IMR-90 (cell line): ENCODE data around the gene UBXN6. TPM values are rescaled to one million over a fixed set of nuclear protein-coding genes. Genes with fewer than 3 reads are reported as not detected.

ENCODE experiments used
- ATAC-seq: fragments of 200-7000 bp; cut with Tn5 transposase; 2 replicates; pipeline ENCODE4 v1.9.1; 2020; ENCODE audit warnings: low read depth, mild to moderate bottlenecking, moderate library complexity
- Bru-seq: library from RNA; stranded (reverse); fragments of 400-500 nt; gene quantifications from one replicate; lab custom pipeline; 2021; lab: Mats Ljungman, UMichigan
- BruChase-seq, 2 experiments: library from RNA; stranded (reverse); fragments of 400-500 nt; gene quantifications; one replicate each; lab custom pipeline; 2021; lab: Mats Ljungman, UMichigan
- BruUV-seq: library from RNA; stranded (reverse); fragments of 400-500 nt; replicated peaks from 2 replicates; lab custom pipeline; 2021; lab: Mats Ljungman, UMichigan
- CTCF ChIA-PET: fragments of 300-600 bp; formaldehyde crosslinking; extraction: SDS; loops from one replicate; lab custom pipeline; 2021; ENCODE audit warnings: antibody characterized with exemption; lab: Yijun Ruan, JAX
- POLR2A ChIA-PET: fragments of 300-600 bp; sonication (Branson Sonifier 250); formaldehyde crosslinking; loops from one replicate; lab custom pipeline; 2022; ENCODE audit warnings: antibody characterized with exemption; ENCODE audit not compliant: unreplicated experiment; lab: Charles Lee
- DNase-seq: peaks from one replicate; pipeline ENCODE4 v3.0.0; 2013
- H2AFZ ChIP-seq: replicated peaks from 2 replicates; pipeline ENCODE3; 2013; ENCODE audit warnings: low read length, mild to moderate bottlenecking; ENCODE audit not compliant: poor library complexity
- H2AK5ac ChIP-seq: 2 replicates; pipeline ENCODE4 v1.6.1; 2013; ENCODE audit warnings: low read depth, low read length, inconsistent platforms
- H2AK9ac ChIP-seq: replicated peaks from 2 replicates; pipeline ENCODE3; 2013; ENCODE audit warnings: mild to moderate bottlenecking, low read depth, low read length, moderate library complexity; ENCODE audit not compliant: poor library complexity
- H2BK120ac ChIP-seq: 2 replicates; pipeline ENCODE4 v1.6.1; 2013; ENCODE audit warnings: low read depth, low read length, inconsistent platforms
- H2BK15ac ChIP-seq: 3 replicates; pipeline ENCODE4 v1.6.1; 2013; ENCODE audit warnings: low read depth, low read length, inconsistent platforms
- H2BK20ac ChIP-seq: 2 replicates; pipeline ENCODE4 v1.6.1; 2013; ENCODE audit warnings: low read depth, mild to moderate bottlenecking, inconsistent platforms, low read length, moderate library complexity
- H2BK5ac ChIP-seq: 2 replicates; pipeline ENCODE4 v1.6.1; 2013; ENCODE audit warnings: mild to moderate bottlenecking, low read depth, low read length, inconsistent platforms; ENCODE audit not compliant: poor library complexity, severe bottlenecking
- H3K14ac ChIP-seq: replicated peaks from 2 replicates; pipeline ENCODE4 v1.6.1; 2013; ENCODE audit warnings: low read depth, low read length, inconsistent platforms
- H3K18ac ChIP-seq: 2 replicates; pipeline ENCODE4 v1.6.1; 2013; ENCODE audit warnings: low read depth, low read length, control low read depth
- H3K23ac ChIP-seq: 2 replicates; pipeline ENCODE4 v1.6.1; 2013; ENCODE audit warnings: low read depth, low read length, inconsistent platforms
- H3K27ac ChIP-seq: 2 replicates; pipeline ENCODE4 v1.5.1; 2013; ENCODE audit warnings: mild to moderate bottlenecking, control low read depth, low read length; ENCODE audit not compliant: insufficient read depth
- H3K27me3 ChIP-seq: 2 replicates; pipeline ENCODE4 v1.6.1; 2013; ENCODE audit warnings: low read length; ENCODE audit not compliant: control insufficient read depth, insufficient read depth
- H3K36me3 ChIP-seq: 2 replicates; pipeline ENCODE4 v1.6.1; 2013; ENCODE audit warnings: low read length, mixed read lengths; ENCODE audit not compliant: control insufficient read depth, insufficient read depth
- H3K4ac ChIP-seq: 2 replicates; pipeline ENCODE4 v1.6.1; 2013; ENCODE audit warnings: low read depth, low read length, inconsistent platforms
- H3K4me1 ChIP-seq: 2 replicates; pipeline ENCODE4 v1.6.1; 2013; ENCODE audit warnings: low read length, mixed read lengths; ENCODE audit not compliant: control insufficient read depth, insufficient read depth
- H3K4me2 ChIP-seq: 2 replicates; pipeline ENCODE4 v1.6.1; 2013; ENCODE audit warnings: low read depth, mild to moderate bottlenecking, control low read depth, low read length, moderate library complexity
- H3K4me3 ChIP-seq: 2 replicates; pipeline ENCODE4 v1.5.1; 2013; ENCODE audit warnings: low read depth, mild to moderate bottlenecking, control low read depth, low read length, moderate library complexity; ENCODE audit not compliant: insufficient read depth
- H3K56ac ChIP-seq: 2 replicates; pipeline ENCODE4 v1.6.1; 2013; ENCODE audit warnings: low read length, inconsistent platforms; ENCODE audit not compliant: insufficient read depth; ENCODE audit errors: extremely low read depth
- H3K79me1 ChIP-seq, 2 experiments: 2 replicates each; pipeline ENCODE4 v1.6.1; 2013; ENCODE audit warnings: low read length in 2 of 2, inconsistent platforms in 1 of 2, low read depth in 1 of 2
- H3K9ac ChIP-seq: 2 replicates; pipeline ENCODE4 v1.6.1; 2013; ENCODE audit warnings: low read depth, low read length, control low read depth
- H3K9me1 ChIP-seq: 2 replicates; pipeline ENCODE4 v1.6.1; 2013; ENCODE audit warnings: low read length, inconsistent platforms; ENCODE audit not compliant: insufficient read depth
- H3K9me3 ChIP-seq: 2 replicates; pipeline ENCODE4 v1.6.1; 2013; ENCODE audit warnings: low read length; ENCODE audit not compliant: control insufficient read depth, insufficient read depth
- H4K20me1 ChIP-seq: 2 replicates; pipeline ENCODE4 v1.6.1; 2013; ENCODE audit warnings: low read length, inconsistent platforms; ENCODE audit not compliant: insufficient read depth
- H4K5ac ChIP-seq: 2 replicates; pipeline ENCODE4 v1.6.1; 2013; ENCODE audit warnings: mild to moderate bottlenecking, low read depth, low read length, control low read depth
- H4K8ac ChIP-seq, 2 experiments: 2 replicates each; pipeline ENCODE4 v1.6.1; 2013; ENCODE audit warnings: low read depth in 2 of 2, low read length in 2 of 2, control low read depth in 1 of 2, inconsistent platforms in 1 of 2
- H4K91ac ChIP-seq: 2 replicates; pipeline ENCODE4 v1.6.1; 2013; ENCODE audit warnings: low read depth, low read length, inconsistent platforms; ENCODE audit not compliant: insufficient read depth
- BHLHE40 ChIP-seq: fragments of 150-350 bp; IDR thresholded peaks from 2 replicates; pipeline ENCODE4 v1.6.1; 2016; ENCODE audit warnings: mild to moderate bottlenecking, low read depth, low read length
- CHD1 ChIP-seq: IDR thresholded peaks from 2 replicates; pipeline ENCODE4 v1.6.1; 2012; ENCODE audit warnings: low read depth, low read length, improper control_type of control experiment
- FOS ChIP-seq: fragments of 150-350 bp; IDR thresholded peaks from 2 replicates; pipeline ENCODE4 v1.6.1; 2016; ENCODE audit warnings: low read depth, low read length
- MAFK ChIP-seq: IDR thresholded peaks from 2 replicates; pipeline ENCODE4 v1.6.1; 2012; ENCODE audit warnings: low read depth, low read length, improper control_type of control experiment
- MAZ ChIP-seq: IDR thresholded peaks from 2 replicates; pipeline ENCODE4 v1.6.1; 2012; ENCODE audit warnings: low read depth, mild to moderate bottlenecking, low read length, improper control_type of control experiment, moderate library complexity, borderline replicate concordance
- MXI1 ChIP-seq: IDR thresholded peaks from 2 replicates; pipeline ENCODE4 v1.6.1; 2012; ENCODE audit warnings: low read depth, mild to moderate bottlenecking, low read length, moderate library complexity, borderline replicate concordance
- POLR2A ChIP-seq: IDR thresholded peaks from 2 replicates; pipeline ENCODE4 v1.6.1; 2012; ENCODE audit warnings: mild to moderate bottlenecking, low read depth, low read length
- RAD21 ChIP-seq: IDR thresholded peaks from 2 replicates; pipeline ENCODE4 v1.6.1; 2012; ENCODE audit warnings: low read length, improper control_type of control experiment
- USF2 ChIP-seq: fragments of 150-350 bp; IDR thresholded peaks from 2 replicates; pipeline ENCODE4 v1.6.1; 2017; ENCODE audit warnings: mild to moderate bottlenecking, antibody characterized with exemption, low read length, low read depth
- WGBS, 2 experiments: methylation state at CpG; one replicate each; pipeline versions ENCODE4 v1.1.5 to v1.1.7; 2013; ENCODE audit warnings: missing lambda C conversion rate in 2 of 2; ENCODE audit not compliant: insufficient read length in 1 of 2; ENCODE audit errors: extremely low coverage in 2 of 2; 5-methylcytosine and 5-hydroxymethylcytosine counted together
- dilution Hi-C: fragments of 300-500 bp; cut with HindIII; formaldehyde crosslinking; loops from one replicate; pipeline ENCODE4 v1.14.3; 2018; ENCODE audit warnings: low sequenced_read_pairs; ENCODE audit not compliant: unreplicated experiment
- in situ Hi-C: fragments of 300-500 bp; cut with MboI; formaldehyde crosslinking; loops from 3 replicates; pipeline ENCODE4 v1.14.3; 2019; ENCODE audit warnings: low sequenced_read_pairs, inconsistent platforms, mixed read lengths
- intact Hi-C: fragments of 100-400 bp; cut with micrococcal nuclease; formaldehyde crosslinking; loops from 2 replicates; pipeline ENCODE4 v1.10.0; 2022
- long read RNA-seq: library from polyadenylated mRNA; unstranded; transcript quantifications from one replicate; pipeline ENCODE4 v2.0.0, GENCODE V29; 2021; ENCODE audit not compliant: unreplicated experiment
- polyA plus RNA-seq, 3 experiments: library from polyadenylated mRNA; depleted of rRNA; stranded (reverse); fragments of >200 nt; gene quantifications; 2 replicates each; pipeline ENCODE4 v1.2.3, GENCODE V29; 2012; ENCODE audit warnings: low replicate concordance in 1 of 3
- total RNA-seq: library from RNA; depleted of rRNA; stranded (reverse); fragments of >200 nt; gene quantifications from 2 replicates; pipeline ENCODE4 v1.2.3, GENCODE V29; 2012; rRNA removed

Gene UBXN6
- total RNA-seq (74.2 and 84.2 TPM in 2 replicates), polyA plus RNA-seq (2012; rRNA removed) (86.5 and 98.3 TPM in 2 replicates), Bru-seq, nascent RNA (percentile 74 among the genes with signal in this experiment), BruChase-seq, experiment 1, labeled RNA remaining after a 6-hour chase (percentile 84 among the genes with signal in this experiment), BruChase-seq, experiment 2, labeled RNA remaining after a 2-hour chase (percentile 77 among the genes with signal in this experiment)
- polyA plus RNA-seq (2012; cell fraction: cytosol; rRNA removed), result 112 and 127 TPM in 2 replicates
- polyA plus RNA-seq (2012; cell fraction: nucleus; rRNA removed; ENCODE audit: low replicate concordance), result 144 and 228 TPM in 2 replicates
- long read RNA-seq, full-length matches to known transcripts, result 69 of 130 reads
- long read RNA-seq, partial matches to known transcripts, result 29 of 130 reads
- long read RNA-seq, other reads (novel, unspliced or antisense), result 32 of 130 reads

- peak within 1 kb of the TSS; percentile 93 for H2BK5ac ChIP-seq
- peak; percentile 99 for DNase-seq
- 0% methylated on average over 17 of the region's 52 CpGs; no CpG with 5 or more reads in 1 of the 2 experiments for WGBS, 2 experiments
- H3K27me3 ChIP-seq, result no peaks in the 10 kb centered on the region
- no TSS peak for BruUV-seq
- POLR2A ChIA-PET, result no interaction called here
- peak within 1 kb of the TSS; percentile 97 for H3K4me2 ChIP-seq
- no peaks in the 10 kb centered on the region for H3K9me3 ChIP-seq
- peak within 1 kb of the TSS; percentile 99 for H3K9ac ChIP-seq
- H2AK9ac ChIP-seq, result peak within 1 kb of the TSS; percentile 99
- peaks cover 17% of the 10 kb centered on the region for H3K9me1 ChIP-seq
- H3K56ac ChIP-seq, result peak within 1 kb of the TSS; percentile 91
- peaks cover 15% of the 10 kb centered on the region for H3K36me3 ChIP-seq
- intact Hi-C loops (loop anchor here (2.0 kb wide), 1 partner anchor 55 kb away; the partner anchor contains the start of gene CHAF1A), dilution Hi-C loops (no loop called here), in situ Hi-C loops (no loop called here)
- peak within 1 kb of the TSS; percentile 97 for H4K91ac ChIP-seq
- peak within 1 kb of the TSS; percentile 98 for H3K4ac ChIP-seq
- peak within 1 kb of the TSS; percentile 99 for H4K5ac ChIP-seq
- H3K14ac ChIP-seq, result peak within 1 kb of the TSS; percentile 97
- peak within 1 kb of the TSS; percentile 99 for H2AK5ac ChIP-seq
- peaks cover 15 to 45% of the 10 kb centered on the region in 2 experiments for H3K79me1 ChIP-seq
- peaks cover 12% of the 10 kb centered on the region for H3K4me1 ChIP-seq
- peak within 1 kb of the TSS; percentile 100 for H2AFZ ChIP-seq
- H3K18ac ChIP-seq, result peak within 1 kb of the TSS; percentile 80
- H3K23ac ChIP-seq, result peak within 1 kb of the TSS; percentile 97
- peak within 1 kb of the TSS; percentile 87 for H2BK120ac ChIP-seq
- peaks cover 21% of the 10 kb centered on the region for H4K20me1 ChIP-seq
- H3K4me3 ChIP-seq, result peak within 1 kb of the TSS; percentile 97
- CTCF ChIA-PET, result no interaction called here
- H2BK20ac ChIP-seq, result peak within 1 kb of the TSS; percentile 80; the same call in 1 of the 2 replicates
- TF ChIP-seq RAD21, result no peak
- TF ChIP-seq BHLHE40, result peak; percentile 63
- TF ChIP-seq CHD1, result no peak
- TF ChIP-seq MAFK, result no peak
- TF ChIP-seq MXI1, result peak; percentile 64; the same call in 1 of the 2 replicates
- TF ChIP-seq MAZ, result no peak
- peak; percentile 2 for TF ChIP-seq POLR2A
- peak; percentile 94 for TF ChIP-seq USF2
- 0 out of 2 replicates have a peak, but pooled peaks have one; percentile 4 for TF ChIP-seq FOS
- H3K27ac ChIP-seq, result peak within 1 kb of the TSS; percentile 99
- H4K8ac ChIP-seq, result peak within 1 kb of the TSS; percentile 98
- peak within 1 kb of the TSS; percentile 88; the same call in 1 of the 3 replicates for H2BK15ac ChIP-seq
- peak; percentile 71 for ATAC-seq
Observed at GRCh38 chr19:4457654-4458395, at the start of gene UBXN6. Gene UBXN6 (minus strand): TSS chr19:4457794. CDS start chr19:4457697, 97 bp downstream.
